Transverse colon (tissue), 4 donors: ENCODE results near the gene HPRT1. TPM values are rescaled to one million over a fixed set of nuclear protein-coding genes. Genes with fewer than 3 reads are reported as not detected.

ENCODE experiments used
- small RNA-seq, 4 donors: library from RNA; depleted of rRNA; stranded (forward); fragments of <200 nt; gene quantifications; one replicate each; pipeline ENCODE3, GENCODE V24; 2016
- total RNA-seq, 4 donors: library from RNA; depleted of rRNA; stranded (reverse); fragments of >200 nt; gene quantifications; one replicate each; pipeline ENCODE4 v1.1.0, GENCODE V29; 2016

HPRT1 gene
- total RNA-seq, 4 donors from 2014 or later = 10.1 to 16.1 (median 11.9) TPM

Small RNA genes within 50 kb of the gene (small RNA-seq; reads per million reads assigned to genes)
- gene AC004383.1 (0 reads per million in 4 donors), gene MIR450A1 (0 reads per million in 4 donors), gene MIR450A2 (0 reads per million in 4 donors), gene MIR450B (0.24 to 1.4 (median 0.54) reads per million in 4 donors), gene MIR503 (0 to 2.9 (median 1.1) reads per million in 4 donors), gene MIR542 (0.48 to 11.4 (median 8.2) reads per million in 4 donors)

Other genes with a start within 250 kb of the HPRT1 start
- gene CCDC160, start 223.0 kb upstream of the HPRT1 start, total RNA-seq = under 1 TPM in 1 of 4 donors, not detected in 3; 0.64 TPM
- gene PHF6, start 86.9 kb upstream of the HPRT1 start, total RNA-seq = 10 to 100 TPM in 3 of 4 donors, 1 to 10 TPM in 1; 6.7 to 15.9 (median 12.0) TPM
- gene PLAC1, start 198.3 kb downstream of the HPRT1 start, total RNA-seq = under 1 TPM in 1 of 4 donors, not detected in 3; 0.79 TPM